Stomach (tissue), 4 donors: ENCODE results near the gene PPIP5K2.

ENCODE experiments used
- POLR2A ChIP-seq, 4 donors: fragments of 450-650 bp; IDR thresholded peaks; one replicate each; pipeline ENCODE4 v1.6.1; 2016; ENCODE audit warnings: antibody characterized with exemption in 4 of 4, control low read depth in 2 of 4, mild to moderate bottlenecking in 1 of 4, moderate library complexity in 1 of 4
- POLR2AphosphoS5 ChIP-seq, 3 donors: sonication (generic); formaldehyde crosslinking; IDR thresholded peaks; one replicate each; pipeline ENCODE4 v1.6.1; 2016; ENCODE audit warnings: antibody characterized with exemption in 3 of 3
- TF ChIP-seq, protein P1 (sequence below), 7 experiments: fragments of 450-650 bp in 4 of 7; fragments of 200-600 bp in 3 of 7; sonication (generic) in 3 of 7; IDR thresholded peaks; one replicate each; pipeline ENCODE4 v1.5.1; 2016 to 2019; ENCODE audit warnings: antibody characterized with exemption in 7 of 7, control low read depth in 2 of 7, mild to moderate bottlenecking in 1 of 7

DNA sequence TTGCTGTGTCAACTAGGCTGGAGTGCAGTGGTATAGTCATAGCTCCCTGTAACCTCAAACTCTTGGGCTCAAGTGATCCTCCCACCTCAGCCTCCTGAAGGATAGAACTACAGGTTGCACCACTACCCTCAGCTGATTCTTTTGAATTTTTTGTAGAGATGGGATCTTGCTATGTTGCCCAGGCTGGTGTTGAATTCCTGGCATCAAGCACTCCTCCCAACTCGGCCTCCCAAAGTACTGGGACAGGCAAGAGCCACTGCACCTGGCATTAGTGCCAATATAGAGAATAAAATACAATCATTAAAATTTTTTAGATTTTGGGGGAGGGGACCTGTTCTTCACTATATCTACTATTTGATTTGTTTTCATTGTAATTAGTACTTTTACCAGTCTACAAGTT lies 15.4 kb downstream of the PPIP5K2 start:
- TF ChIP-seq POLR2A (IDR thresholded peaks at IDR 0.05) (no peak), POLR2AphosphoS5 (IDR thresholded peaks at IDR 0.05) (no peak)
- TF ChIP-seq, protein P1, sequence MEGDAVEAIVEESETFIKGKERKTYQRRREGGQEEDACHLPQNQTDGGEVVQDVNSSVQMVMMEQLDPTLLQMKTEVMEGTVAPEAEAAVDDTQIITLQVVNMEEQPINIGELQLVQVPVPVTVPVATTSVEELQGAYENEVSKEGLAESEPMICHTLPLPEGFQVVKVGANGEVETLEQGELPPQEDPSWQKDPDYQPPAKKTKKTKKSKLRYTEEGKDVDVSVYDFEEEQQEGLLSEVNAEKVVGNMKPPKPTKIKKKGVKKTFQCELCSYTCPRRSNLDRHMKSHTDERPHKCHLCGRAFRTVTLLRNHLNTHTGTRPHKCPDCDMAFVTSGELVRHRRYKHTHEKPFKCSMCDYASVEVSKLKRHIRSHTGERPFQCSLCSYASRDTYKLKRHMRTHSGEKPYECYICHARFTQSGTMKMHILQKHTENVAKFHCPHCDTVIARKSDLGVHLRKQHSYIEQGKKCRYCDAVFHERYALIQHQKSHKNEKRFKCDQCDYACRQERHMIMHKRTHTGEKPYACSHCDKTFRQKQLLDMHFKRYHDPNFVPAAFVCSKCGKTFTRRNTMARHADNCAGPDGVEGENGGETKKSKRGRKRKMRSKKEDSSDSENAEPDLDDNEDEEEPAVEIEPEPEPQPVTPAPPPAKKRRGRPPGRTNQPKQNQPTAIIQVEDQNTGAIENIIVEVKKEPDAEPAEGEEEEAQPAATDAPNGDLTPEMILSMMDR (IDR thresholded peaks at IDR 0.05): no peak
